Urinary bladder (tissue), 4 donors: ENCODE data around the gene MFSD12. TPM values are rescaled to one million over a fixed set of nuclear protein-coding genes. Genes with fewer than 3 reads are reported as not detected.
A peak's percentile ranks its signal among the peaks of the same experiment; 100 is the strongest.

Experiments
- DNase-seq: peaks from one replicate; pipeline ENCODE4 v3.0.0-alpha.2; 2015; ENCODE audit errors: extremely low spot score
- H3K27ac ChIP-seq: one replicate; pipeline ENCODE4 v1.5.1; 2013; ENCODE audit warnings: low read depth, mild to moderate bottlenecking, moderate library complexity
- H3K36me3 ChIP-seq: one replicate; pipeline ENCODE4 v1.6.1; 2013; ENCODE audit warnings: mild to moderate bottlenecking, moderate library complexity; ENCODE audit not compliant: insufficient read depth
- H3K4me1 ChIP-seq: one replicate; pipeline ENCODE4 v1.6.1; 2013; ENCODE audit warnings: mild to moderate bottlenecking, moderate library complexity; ENCODE audit not compliant: insufficient read depth
- H3K4me3 ChIP-seq: one replicate; pipeline ENCODE4 v1.5.1; 2013; ENCODE audit warnings: low read depth, low read length
- WGBS: extraction: QIAGEN DNeasy Blood & Tissue Kit; methylation state at CpG from one replicate; pipeline ENCODE4 v1.1.7; 2013; 5-methylcytosine and 5-hydroxymethylcytosine counted together
- polyA plus RNA-seq: library from polyadenylated mRNA; stranded (reverse); fragments of 200-250 nt; gene quantifications from one replicate; pipeline ENCODE4 v1.2.3, GENCODE V29; 2013
- total RNA-seq: library from RNA; depleted of rRNA; stranded (reverse); fragments of >200 nt; gene quantifications from one replicate; pipeline ENCODE4 v1.2.3, GENCODE V29; 2014
- donor health status: healthy with polysubstance abuse.
- donor health status: healthy.

MFSD12 gene
- total and polyA plus RNA-seq, 2 donors: 19.3 to 38.6 TPM

DNA sequence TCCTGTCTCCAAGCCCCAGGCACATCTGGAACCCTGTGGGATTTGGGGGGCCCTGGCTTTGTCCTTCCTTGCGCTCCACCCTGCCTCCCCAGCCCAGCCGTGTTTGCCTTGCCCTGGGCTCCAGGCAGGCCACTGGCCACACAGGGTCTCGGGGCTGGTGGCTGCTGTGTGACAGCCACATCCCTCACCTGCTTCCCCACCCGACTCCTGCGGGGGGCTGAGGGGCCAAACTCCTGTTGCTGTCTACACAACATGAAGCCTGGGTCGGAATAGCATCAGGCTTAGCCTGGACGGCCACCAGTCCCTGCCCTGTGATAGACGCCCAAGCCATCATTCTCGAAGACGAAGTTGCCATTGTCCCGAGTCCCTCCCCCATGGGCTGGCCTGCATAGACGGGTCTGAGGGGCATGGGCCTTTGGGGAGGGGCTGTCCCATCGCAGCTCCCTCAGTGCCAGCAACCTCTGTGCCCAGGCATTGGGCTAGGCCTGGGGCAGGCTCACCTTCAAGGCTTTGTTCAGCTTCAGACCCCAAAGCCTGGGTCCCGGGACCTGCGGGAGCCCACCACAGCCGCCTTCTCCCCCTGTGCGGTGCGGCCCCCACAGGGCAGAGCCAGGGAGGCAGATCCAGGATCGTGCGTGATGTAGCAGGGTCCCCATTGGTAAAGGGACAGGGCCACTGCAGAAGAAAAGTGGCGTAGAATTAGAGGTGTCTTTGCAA lies 33.9 kb downstream of the MFSD12 start:
- no peaks in the 10 kb centered on the region for H3K36me3 ChIP-seq
- no peak overlapping the region for H3K4me3 ChIP-seq
- no peak for DNase-seq
- H3K27ac ChIP-seq: no peak overlapping the region
- H3K4me1 ChIP-seq: no peaks in the 10 kb centered on the region
- WGBS: 94% methylated on average over 21 of the region's 21 CpGs

GRCh38 chr19:3522421-3523360 lies 34.7 kb downstream of the MFSD12 start:
- H3K4me3 ChIP-seq: no peak overlapping the region
- no peak overlapping the region for H3K27ac ChIP-seq
- no peak for DNase-seq
- 93% methylated on average over 40 of the region's 40 CpGs for WGBS
- H3K36me3 ChIP-seq: no peaks in the 10 kb centered on the region
- H3K4me1 ChIP-seq: no peaks in the 10 kb centered on the region

- WGBS: 82% methylated on average over 7 of the region's 7 CpGs
- no peak for DNase-seq
- H3K27ac ChIP-seq: no peak overlapping the region
- H3K36me3 ChIP-seq: no peaks in the 10 kb centered on the region
- H3K4me3 ChIP-seq: no peak overlapping the region
- H3K4me1 ChIP-seq: no peaks in the 10 kb centered on the region
Measured at GRCh38 chr19:3521104-3521445, 36.3 kb downstream of the MFSD12 start.

GRCh38 chr19:3520166-3521103 lies 37.0 kb downstream of the MFSD12 start:
- Histone ChIP-seq H3K4me3 (no peak overlapping the region), H3K4me1 (no peaks in the 10 kb centered on the region), H3K36me3 (no peaks in the 10 kb centered on the region), H3K27ac (no peak overlapping the region)
- WGBS: 84% methylated on average over 37 of the region's 37 CpGs
- peak; percentile 47 for DNase-seq

DNA sequence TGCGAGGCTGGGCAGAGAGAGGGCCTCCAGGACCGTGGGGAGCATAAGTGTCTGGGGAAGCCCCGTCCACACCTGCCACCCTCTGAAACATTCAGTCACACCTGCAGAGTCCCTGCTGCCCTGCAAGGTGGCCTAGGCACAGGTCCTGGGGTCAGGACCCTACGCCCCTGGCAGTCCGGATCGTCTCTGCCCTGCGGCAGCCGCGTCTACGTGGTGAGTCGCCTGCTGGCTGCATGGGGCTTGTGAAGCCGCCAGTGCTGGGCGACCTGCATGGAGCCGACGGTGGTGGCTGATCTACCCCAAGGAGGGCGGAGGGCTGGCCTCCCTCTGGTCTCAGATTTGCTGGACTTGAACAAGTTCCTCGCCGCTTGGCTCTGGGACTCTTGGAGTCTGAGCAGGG lies 38.3 kb downstream of the MFSD12 start:
- Histone ChIP-seq H3K4me3 (no peak overlapping the region), H3K4me1 (no peaks in the 10 kb centered on the region), H3K36me3 (no peaks in the 10 kb centered on the region), H3K27ac (no peak overlapping the region)
- no peak for DNase-seq
- 89% methylated on average over 18 of the region's 18 CpGs for WGBS

DNA sequence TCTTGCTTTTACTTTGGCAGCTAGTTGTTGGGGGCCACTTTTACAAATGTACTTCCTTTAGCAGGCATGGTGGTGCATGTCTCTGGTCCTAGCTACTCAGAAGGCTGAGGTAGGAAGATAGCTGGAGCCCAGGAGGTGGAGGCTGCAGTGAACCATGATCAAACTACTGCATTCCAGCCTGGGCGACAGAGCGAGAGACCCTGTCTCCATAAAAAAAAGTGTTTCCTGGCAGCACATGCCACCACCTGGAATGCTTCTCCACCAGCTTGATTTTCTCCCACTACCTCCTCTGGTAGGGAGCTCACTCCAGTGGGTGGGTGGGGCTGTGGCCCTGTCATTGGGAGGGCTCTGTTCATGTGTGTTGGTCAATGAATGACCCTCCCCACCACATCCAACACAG lies 38.7 kb downstream of the MFSD12 start:
- WGBS: 75% methylated on average over 2 of the region's 2 CpGs
- Histone ChIP-seq H3K27ac (no peak overlapping the region), H3K4me3 (no peak overlapping the region), H3K4me1 (no peaks in the 10 kb centered on the region), H3K36me3 (no peaks in the 10 kb centered on the region)
- DNase-seq: no peak

- no peaks in the 10 kb centered on the region for H3K36me3 ChIP-seq
- H3K27ac ChIP-seq: no peak overlapping the region
- 84% methylated on average over 10 of the region's 10 CpGs for WGBS
- H3K4me1 ChIP-seq: no peaks in the 10 kb centered on the region
- no peak for DNase-seq
- H3K4me3 ChIP-seq: no peak overlapping the region
Measured at GRCh38 chr19:3518255-3518654, 39.1 kb downstream of the MFSD12 start.

- Histone ChIP-seq H3K36me3 (no peaks in the 10 kb centered on the region), H3K4me1 (no peaks in the 10 kb centered on the region), H3K4me3 (no peak overlapping the region), H3K27ac (no peak overlapping the region)
- whole genome bisulfite sequencing: 93% methylated on average over 2 of the region's 2 CpGs
- no peak for DNase-seq
Measured at GRCh38 chr19:3517638-3518037, 39.7 kb downstream of the MFSD12 start.

DNA sequence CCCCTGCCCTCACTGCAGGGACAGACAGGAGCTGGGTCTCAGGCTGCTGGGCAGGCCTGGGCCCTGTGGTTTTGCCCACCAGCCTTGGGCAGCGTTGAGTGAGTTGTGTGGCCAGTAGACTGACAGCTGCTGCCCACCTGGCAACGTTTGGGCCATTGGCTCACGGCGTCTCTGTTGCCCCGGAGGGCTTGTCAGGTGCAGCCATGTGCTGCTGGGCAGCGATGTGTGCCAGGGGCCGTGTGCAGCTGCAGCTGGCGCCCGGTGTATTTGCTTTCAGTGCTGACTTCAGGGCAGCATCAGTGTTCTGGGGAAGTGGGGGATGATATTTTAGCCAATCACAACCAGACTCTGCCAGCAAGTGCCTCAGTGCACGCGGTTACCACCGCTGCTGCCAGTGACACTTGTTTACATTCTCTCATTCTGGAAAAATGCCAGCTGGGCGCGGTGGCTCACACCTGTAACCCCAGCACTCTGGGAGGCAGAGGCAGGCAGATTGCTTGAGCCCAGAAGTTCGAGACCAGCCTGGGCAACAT lies 40.6 kb downstream of the MFSD12 start:
- no peak for DNase-seq
- H3K27ac ChIP-seq: no peak overlapping the region
- H3K4me3 ChIP-seq: no peak overlapping the region
- WGBS: 74% methylated on average over 15 of the region's 15 CpGs
- no peaks in the 10 kb centered on the region for H3K4me1 ChIP-seq
- no peaks in the 10 kb centered on the region for H3K36me3 ChIP-seq

GRCh38 chr19:3515891-3516422 lies 41.4 kb downstream of the MFSD12 start:
- 69% methylated on average over 15 of the region's 15 CpGs for WGBS
- DNase-seq: no peak
- no peaks in the 10 kb centered on the region for H3K4me1 ChIP-seq
- H3K27ac ChIP-seq: no peak overlapping the region
- no peaks in the 10 kb centered on the region for H3K36me3 ChIP-seq
- no peak overlapping the region for H3K4me3 ChIP-seq

DNA sequence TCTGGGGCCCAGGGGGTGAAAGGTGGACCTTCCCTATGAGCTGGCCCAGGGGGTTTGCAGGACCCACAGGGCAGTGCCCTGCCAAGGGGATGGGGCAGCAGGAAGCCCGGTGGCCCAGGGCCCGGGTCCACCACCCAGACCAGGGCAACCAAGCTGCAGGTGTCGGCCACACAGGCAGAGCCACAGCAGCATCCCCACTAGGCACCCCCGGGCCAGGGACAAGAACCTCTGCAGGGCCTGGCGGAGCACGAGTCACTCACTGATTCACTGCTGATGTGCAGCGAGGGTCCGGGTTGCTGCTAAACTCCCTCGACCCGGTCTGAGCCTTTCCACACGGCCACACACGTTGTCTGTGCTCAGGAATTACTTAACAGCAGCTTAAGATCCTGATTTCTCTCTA lies 42.5 kb downstream of the MFSD12 start:
- DNase-seq: no peak
- Histone ChIP-seq H3K27ac (no peak overlapping the region), H3K4me1 (no peaks in the 10 kb centered on the region), H3K36me3 (no peaks in the 10 kb centered on the region), H3K4me3 (no peak overlapping the region)
- WGBS: 75% methylated on average over 12 of the region's 12 CpGs

GRCh38 chr19:3513229-3514140 lies 43.9 kb downstream of the MFSD12 start:
- Histone ChIP-seq H3K4me1 (no peaks in the 10 kb centered on the region), H3K36me3 (no peaks in the 10 kb centered on the region), H3K4me3 (no peak overlapping the region), H3K27ac (no peak overlapping the region)
- no peak for DNase-seq
- 84% methylated on average over 23 of the region's 23 CpGs for WGBS
